ENCODE data around the gene PARM1.

GRCh38 chr4:74953647-74954046, 20.7 kb downstream of the PARM1 start:
- TF ChIP-seq, protein P1, sequence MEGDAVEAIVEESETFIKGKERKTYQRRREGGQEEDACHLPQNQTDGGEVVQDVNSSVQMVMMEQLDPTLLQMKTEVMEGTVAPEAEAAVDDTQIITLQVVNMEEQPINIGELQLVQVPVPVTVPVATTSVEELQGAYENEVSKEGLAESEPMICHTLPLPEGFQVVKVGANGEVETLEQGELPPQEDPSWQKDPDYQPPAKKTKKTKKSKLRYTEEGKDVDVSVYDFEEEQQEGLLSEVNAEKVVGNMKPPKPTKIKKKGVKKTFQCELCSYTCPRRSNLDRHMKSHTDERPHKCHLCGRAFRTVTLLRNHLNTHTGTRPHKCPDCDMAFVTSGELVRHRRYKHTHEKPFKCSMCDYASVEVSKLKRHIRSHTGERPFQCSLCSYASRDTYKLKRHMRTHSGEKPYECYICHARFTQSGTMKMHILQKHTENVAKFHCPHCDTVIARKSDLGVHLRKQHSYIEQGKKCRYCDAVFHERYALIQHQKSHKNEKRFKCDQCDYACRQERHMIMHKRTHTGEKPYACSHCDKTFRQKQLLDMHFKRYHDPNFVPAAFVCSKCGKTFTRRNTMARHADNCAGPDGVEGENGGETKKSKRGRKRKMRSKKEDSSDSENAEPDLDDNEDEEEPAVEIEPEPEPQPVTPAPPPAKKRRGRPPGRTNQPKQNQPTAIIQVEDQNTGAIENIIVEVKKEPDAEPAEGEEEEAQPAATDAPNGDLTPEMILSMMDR (IDR thresholded peaks at IDR 0.05) = no peak
- TF ChIP-seq POLR2A (IDR thresholded peaks at IDR 0.05) = no peak
- TF ChIP-seq EP300 (IDR thresholded peaks at IDR 0.05) = no peak
- no peak for TF ChIP-seq POLR2AphosphoS5 (IDR thresholded peaks at IDR 0.05)
